GM21390 (cell line): ENCODE data around the gene EDAR.

Experiments used
- ATAC-seq: cut with Tn5 transposase; IDR thresholded peaks from one replicate; pipeline ENCODE4 v1.9.1; 2021; ENCODE audit not compliant: unreplicated experiment

EDAR gene

DNA sequence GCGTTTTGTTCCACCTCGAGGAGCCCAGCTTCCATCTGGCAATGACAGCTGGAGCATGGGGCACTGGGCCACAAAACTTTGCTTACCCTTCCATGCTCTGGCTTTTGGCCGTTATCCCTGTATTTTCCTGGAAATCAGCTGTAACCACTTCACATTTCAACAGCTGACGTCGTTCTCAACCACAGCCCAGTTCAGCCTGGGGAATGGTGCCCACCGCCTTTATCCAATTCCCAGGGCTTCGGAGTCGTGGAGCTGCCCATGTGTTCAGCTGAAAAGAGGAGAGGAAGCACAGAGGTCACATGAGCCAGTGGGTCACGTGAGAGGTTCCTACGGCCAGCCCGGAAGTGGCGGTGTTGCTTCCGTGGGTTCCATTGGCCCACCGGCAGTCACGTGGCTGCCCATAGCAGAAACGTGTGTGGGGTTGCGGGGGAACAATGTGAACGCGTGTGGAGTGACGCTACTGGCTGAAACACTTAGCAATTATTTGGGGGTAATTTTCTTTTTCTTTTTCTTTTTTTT is 16.7 kb upstream of the EDAR start:
- ATAC-seq = no peak

- no peak for ATAC-seq
These were observed 12.2 kb upstream of the EDAR start for GRCh38 chr2:109001201-109001600.

DNA sequence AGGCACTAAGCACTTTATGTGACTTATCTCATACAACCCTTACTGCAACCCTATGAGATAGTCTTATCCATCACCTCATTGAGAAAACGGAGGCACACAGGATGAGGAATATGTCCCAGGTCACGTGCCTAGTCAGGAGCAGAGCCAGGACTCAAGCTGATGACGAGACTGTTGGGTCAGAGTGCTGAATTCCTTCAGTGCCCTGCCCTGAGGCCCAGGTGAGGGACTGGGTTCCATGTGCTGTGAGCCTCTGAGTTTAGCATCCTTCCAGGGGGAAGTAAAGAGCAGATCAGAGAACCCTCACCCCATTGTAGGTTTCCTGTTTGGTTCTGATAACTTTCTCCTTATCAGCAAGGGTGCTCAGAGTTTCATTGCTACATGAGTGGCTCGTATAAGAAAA is 11.7 kb upstream of the EDAR start:
- ATAC-seq = no peak

- no peak for ATAC-seq
These were observed 9.9 kb upstream of the EDAR start for GRCh38 chr2:108998911-108999310.

DNA sequence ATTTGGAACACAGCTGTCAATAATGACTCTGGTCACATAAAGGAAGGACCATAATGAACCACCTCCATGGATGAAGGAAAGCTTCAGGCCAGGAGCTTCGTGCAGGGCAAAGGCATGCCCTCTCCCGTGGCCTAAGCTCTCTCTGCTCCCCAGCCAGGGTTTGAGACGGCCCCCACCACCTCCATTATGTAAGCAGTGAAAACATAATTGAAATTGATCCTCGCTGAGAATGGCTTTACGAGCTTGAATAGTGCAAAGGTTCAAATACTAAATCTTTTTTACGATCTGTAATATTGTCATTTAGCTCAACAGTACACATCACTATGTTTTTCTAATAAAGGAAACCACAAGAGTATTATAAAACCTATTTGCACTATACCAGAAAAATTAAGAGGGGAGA is 5.2 kb upstream of the EDAR start:
- ATAC-seq = no peak

- ATAC-seq = no peak
These were observed 4.3 kb upstream of the EDAR start for GRCh38 chr2:108993095-108993937.

DNA sequence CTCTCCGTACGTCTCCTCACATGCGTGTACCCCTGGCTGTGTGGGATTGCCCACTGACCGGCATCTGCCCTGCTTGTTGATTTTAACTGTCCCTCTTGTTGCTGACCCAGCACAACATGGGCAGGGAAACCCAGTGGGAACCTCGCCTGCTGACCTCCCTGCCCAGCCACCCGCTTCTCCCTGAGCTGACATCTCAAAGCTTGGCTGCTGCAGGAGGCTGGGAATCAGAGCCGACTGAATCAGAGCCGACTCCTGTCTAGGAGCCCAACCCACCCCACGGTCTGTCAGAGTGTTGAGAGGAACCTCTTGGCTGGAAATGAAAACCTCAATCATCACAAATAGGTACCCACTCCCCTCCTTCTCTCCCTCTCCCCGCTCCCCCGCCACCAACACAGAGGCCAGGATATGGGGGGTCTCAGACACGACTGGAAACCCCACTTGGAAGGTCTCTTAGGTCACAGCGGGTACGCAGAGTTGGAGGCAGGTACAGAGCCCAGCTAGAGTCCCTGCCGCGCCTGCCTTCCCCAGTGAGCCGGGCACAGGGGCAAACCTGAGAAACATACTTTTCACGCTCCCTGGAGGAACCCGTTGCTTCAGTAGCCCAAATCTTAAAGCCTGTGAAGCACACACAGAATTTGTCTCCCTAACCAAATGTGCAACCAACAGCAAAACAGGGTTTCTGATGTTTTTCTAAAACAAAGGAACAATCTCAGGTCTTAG is 784 bp downstream of the EDAR start:
- ATAC-seq = no peak

GRCh38 chr2:108986916-108987510 is 2.0 kb downstream of the EDAR start:
- no peak for ATAC-seq

GRCh38 chr2:108983610-108984009 is 5.4 kb downstream of the EDAR start:
- no peak for ATAC-seq

DNA sequence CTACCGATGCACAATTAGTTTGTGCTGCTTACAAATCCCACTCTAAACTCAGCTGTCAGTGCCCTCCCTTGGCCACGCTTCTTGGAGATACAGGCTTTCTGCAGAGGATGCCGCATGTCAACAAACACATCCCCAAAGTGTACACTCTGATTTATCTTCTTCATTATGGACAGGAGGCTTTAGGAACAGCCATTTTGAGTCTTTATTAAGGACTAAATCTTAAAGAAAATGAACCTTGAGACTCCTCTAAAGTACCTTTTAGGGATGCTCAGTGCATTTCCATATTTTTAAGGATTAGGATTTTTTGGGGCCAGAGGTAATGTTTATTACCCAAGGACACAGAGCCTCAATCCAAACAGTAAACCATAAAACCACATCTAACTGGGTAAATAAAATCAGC is 6.0 kb downstream of the EDAR start:
- no peak for ATAC-seq

- ATAC-seq = no peak
These were observed 6.8 kb downstream of the EDAR start for GRCh38 chr2:108982259-108982679.

- ATAC-seq = no peak
These were observed 7.2 kb downstream of the EDAR start for GRCh38 chr2:108981846-108982245.

DNA sequence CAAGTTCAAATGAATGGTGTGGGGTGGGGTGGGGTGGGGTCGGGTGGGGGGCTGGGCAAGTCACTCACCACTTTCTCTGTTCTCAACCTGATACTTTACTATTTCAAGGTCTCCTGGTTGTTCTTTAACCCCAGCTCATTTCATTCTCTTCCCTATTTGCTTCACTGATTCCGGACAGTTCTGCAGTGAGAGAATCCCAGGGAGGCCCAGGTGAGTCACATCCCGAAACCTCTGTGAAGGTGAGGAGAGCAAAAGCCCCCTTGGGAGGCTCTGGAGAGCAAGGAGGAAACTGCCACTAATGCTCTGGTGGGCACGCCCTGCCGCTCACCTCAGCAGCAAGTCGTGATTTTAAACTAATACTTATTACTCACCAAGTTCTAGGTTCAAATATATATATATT is 8.9 kb downstream of the EDAR start:
- ATAC-seq = no peak

DNA sequence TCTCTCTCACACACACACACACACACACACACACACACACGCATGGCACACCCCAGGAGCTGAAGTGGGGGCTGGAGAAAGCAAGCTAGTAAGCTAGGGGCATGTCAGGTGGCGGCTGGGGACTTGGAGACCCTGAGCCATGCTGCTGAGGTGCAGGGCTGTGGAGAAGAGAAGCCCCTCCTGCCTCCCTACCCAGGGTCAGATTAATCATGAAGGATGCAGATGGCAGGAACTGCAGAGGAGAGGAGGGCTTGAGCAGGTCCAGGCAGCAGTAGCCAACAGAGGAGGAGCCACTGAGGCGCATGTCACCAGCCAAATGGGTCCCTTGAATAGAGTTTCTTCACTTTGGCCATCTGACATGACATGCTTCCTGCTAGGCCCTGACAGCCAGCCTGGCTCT is 9.6 kb downstream of the EDAR start:
- ATAC-seq = no peak

DNA sequence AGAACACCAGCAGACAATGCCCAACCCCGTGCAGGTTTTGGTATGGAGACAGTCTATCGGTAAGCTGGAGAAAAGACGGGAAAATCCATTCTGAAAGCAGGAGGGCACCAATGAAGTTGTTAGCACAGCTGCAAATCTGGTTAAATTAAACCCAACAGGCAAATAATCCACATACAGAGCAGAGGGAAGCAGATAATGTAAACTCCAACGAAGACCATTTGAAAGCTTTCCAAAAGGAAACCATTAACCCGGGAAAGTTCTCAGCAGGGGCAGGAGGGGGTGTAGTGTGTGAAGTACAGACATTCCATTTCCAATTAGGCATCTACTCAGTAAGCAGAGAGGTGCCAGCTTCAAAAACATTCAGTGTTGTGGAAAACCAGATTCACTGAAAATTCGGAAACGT is 10.3 kb downstream of the EDAR start:
- ATAC-seq = no peak

DNA sequence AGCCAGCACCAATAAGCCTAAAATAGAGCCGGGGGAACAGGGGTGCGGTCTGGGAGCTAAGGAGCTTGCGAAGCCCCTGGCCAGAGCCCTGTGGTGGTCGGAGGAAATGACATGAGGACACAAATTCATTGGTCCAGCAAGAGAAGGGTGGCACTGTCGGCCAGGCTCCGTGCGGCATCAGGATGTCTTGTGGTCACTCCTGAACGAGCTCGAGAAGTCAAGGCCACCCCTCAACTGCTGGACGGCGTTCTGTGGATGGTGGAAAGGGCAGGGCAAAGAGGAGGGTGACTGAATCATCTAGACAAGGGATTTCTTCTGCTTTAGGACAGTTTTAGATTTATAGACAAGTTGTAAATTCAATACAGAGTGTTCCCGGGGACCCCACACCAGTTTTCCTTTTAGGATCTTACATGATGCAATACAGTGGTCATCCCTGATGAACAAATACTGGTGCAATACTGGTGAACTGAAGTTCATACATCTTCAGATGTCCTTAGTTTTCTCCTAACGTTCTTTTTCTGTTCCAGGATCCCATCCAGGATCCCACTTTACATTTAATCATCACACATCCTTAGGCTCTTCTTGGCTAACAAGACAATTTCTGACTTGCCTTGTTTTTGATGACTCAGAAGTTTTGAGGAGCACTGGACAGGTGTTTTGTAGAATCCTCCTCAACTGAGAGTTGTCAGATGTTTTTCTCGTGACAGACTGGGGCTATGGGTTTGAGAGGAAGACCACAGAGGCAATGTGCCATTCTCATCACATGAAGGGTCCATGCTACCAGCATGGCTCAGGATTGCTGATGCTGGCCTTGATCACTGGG is 13.2 kb downstream of the EDAR start:
- ATAC-seq = no peak

GRCh38 chr2:108974674-108975073 is 14.3 kb downstream of the EDAR start:
- ATAC-seq = no peak

GRCh38 chr2:108972663-108973062 is 16.4 kb downstream of the EDAR start:
- no peak for ATAC-seq

DNA sequence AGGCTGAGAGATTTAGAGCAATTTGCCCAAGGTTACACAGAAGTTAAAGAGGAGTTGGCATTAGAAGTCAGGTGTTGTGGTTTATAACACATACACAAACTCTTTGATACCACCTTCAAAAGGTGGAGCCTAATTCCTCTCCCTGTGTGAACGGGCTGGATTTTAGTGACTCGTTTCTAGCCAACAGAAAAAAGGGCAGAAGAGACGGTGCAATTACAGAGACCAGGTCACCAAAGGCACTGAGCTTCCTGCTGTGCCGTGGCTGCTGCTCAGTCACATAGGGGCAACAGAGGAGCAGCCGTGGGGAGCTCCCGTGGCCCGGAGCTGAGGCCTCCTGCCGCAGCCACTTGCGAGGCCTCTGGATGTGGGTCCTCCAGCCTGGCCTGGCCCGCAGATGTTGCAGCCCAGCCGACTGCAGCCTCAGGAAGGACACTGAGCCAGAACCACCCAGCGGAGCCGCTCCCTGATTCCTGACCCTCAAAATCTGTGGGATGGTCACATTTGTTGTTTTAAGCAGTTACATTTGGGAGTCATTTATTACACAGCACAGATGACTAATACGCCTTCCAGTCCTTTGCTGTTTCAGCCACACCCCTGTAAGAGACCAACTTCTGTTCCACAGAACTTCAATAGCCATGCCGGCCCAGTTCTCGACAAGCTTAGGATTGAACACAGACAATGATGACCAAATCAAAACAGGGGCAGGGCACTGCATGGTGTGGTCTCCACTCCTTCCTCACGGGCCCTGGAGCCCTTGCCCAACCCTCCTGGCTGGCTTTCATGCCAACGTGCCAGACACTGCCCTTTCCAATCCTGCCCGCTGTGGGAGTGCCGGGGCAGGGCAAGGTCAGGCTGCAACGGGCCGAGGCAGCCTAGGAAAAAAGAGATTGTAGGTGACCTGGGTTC is 17.1 kb downstream of the EDAR start:
- no peak for ATAC-seq

- ATAC-seq = no peak
These were observed 18.7 kb downstream of the EDAR start for GRCh38 chr2:108970369-108970768.
